Activated naive CD4-positive, alpha-beta T cell treated with anti-CD3 and anti-CD28 coated beads, Interleukin-2, amount 50 U/mL, for 72 hours (primary cell): ENCODE data around the gene PRKG1. TPM values are rescaled to one million over a fixed set of nuclear protein-coding genes. Genes with fewer than 3 reads are reported as not detected.

Experiments
- ATAC-seq, 2 donors: fragments of 150-1000 bp; cut with Tn5 transposase; 2 replicates each; pipeline ENCODE4 v1.10.0; 2021; ENCODE audit warnings: mild to moderate bottlenecking in 2 of 2, moderate library complexity in 2 of 2
- DNase-seq, 2 donors: peaks; one replicate each; pipeline ENCODE4 v3.0.0; 2021 to 2022; ENCODE audit warnings: low spot score in 2 of 2
- H3K27ac Mint-ChIP-seq, 2 donors: one replicate each; pipeline ENCODE4 v1.8.0; 2022; ENCODE audit warnings: mild to moderate bottlenecking in 2 of 2, mixed read lengths in 2 of 2
- H3K36me3 Mint-ChIP-seq, 2 donors: one replicate each; pipeline ENCODE4 v1.8.0; 2022; ENCODE audit warnings: mixed read lengths in 2 of 2
- H3K9me3 Mint-ChIP-seq, 2 donors: one replicate each; pipeline ENCODE4 v1.8.0; 2022; ENCODE audit warnings: mixed read lengths in 2 of 2
- total RNA-seq, 2 donors: library from RNA; stranded (reverse); gene quantifications; one replicate each; pipeline ENCODE4 v1.2.3, GENCODE V29; 2022

The PRKG1 gene
- total RNA-seq, 2 donors from 2014 or later: not detected

- Mint-ChIP-seq H3K36me3 (no peaks in the 10 kb centered on the region), H3K27ac (no peak overlapping the region), H3K9me3 (peaks cover 5 to 11% of the 10 kb centered on the region in 2 donors)
- DNase-seq (no peak), ATAC-seq (no peak)
These were observed 217.7 kb downstream of the PRKG1 start for GRCh38 chr10:51291961-51292360.

GRCh38 chr10:51297438-51297837, 223.2 kb downstream of the PRKG1 start:
- no peaks in the 10 kb centered on the region for H3K36me3 Mint-ChIP-seq
- peaks cover 12% of the 10 kb centered on the region in 2 donors for H3K9me3 Mint-ChIP-seq
- H3K27ac Mint-ChIP-seq: no peak overlapping the region
- DNase-seq (no peak), ATAC-seq (no peak)

GRCh38 chr10:51300617-51301304, 226.5 kb downstream of the PRKG1 start:
- Mint-ChIP-seq H3K36me3 (no peaks in the 10 kb centered on the region), H3K27ac (no peak overlapping the region), H3K9me3 (peaks cover 6 to 12% of the 10 kb centered on the region in 2 donors)
- DNase-seq: no peak
- ATAC-seq: no peak

GRCh38 chr10:51301644-51302043, 227.4 kb downstream of the PRKG1 start:
- ATAC-seq (no peak), DNase-seq (no peak)

GRCh38 chr10:51302316-51302715, 228.0 kb downstream of the PRKG1 start:
- Mint-ChIP-seq H3K9me3 (peaks cover 0 to 7% of the 10 kb centered on the region in 2 donors), H3K27ac (no peak overlapping the region), H3K36me3 (no peaks in the 10 kb centered on the region)
- DNase-seq (no peak), ATAC-seq (no peak)

More at GRCh38 chr10:51301644-51302043, 227.4 kb downstream of the PRKG1 start:
- Mint-ChIP-seq H3K36me3 (no peaks in the 10 kb centered on the region), H3K27ac (no peak overlapping the region), H3K9me3 (peaks cover 4 to 9% of the 10 kb centered on the region in 2 donors)

GRCh38 chr10:51308116-51308515, 233.8 kb downstream of the PRKG1 start:
- DNase-seq: no peak
- no peaks in the 10 kb centered on the region for H3K9me3 Mint-ChIP-seq
- ATAC-seq: no peak
- H3K36me3 Mint-ChIP-seq: no peaks in the 10 kb centered on the region
- H3K27ac Mint-ChIP-seq: no peak overlapping the region

GRCh38 chr10:51311228-51311627, 236.9 kb downstream of the PRKG1 start:
- Mint-ChIP-seq H3K36me3 (no peaks in the 10 kb centered on the region), H3K27ac (no peak overlapping the region), H3K9me3 (no peaks in the 10 kb centered on the region)
- no peak for ATAC-seq
- no peak for DNase-seq

GRCh38 chr10:51312817-51313216, 238.5 kb downstream of the PRKG1 start:
- ATAC-seq (no peak), DNase-seq (no peak)
- no peaks in the 10 kb centered on the region for H3K9me3 Mint-ChIP-seq
- H3K27ac Mint-ChIP-seq: no peak overlapping the region
- H3K36me3 Mint-ChIP-seq: no peaks in the 10 kb centered on the region

- Mint-ChIP-seq H3K9me3 (no peaks in the 10 kb centered on the region), H3K36me3 (no peaks in the 10 kb centered on the region), H3K27ac (no peak overlapping the region)
- DNase-seq (no peak), ATAC-seq (no peak)
These were observed 239.0 kb downstream of the PRKG1 start for GRCh38 chr10:51313251-51313650.

GRCh38 chr10:51313773-51314478, 239.6 kb downstream of the PRKG1 start:
- Mint-ChIP-seq H3K36me3 (no peaks in the 10 kb centered on the region), H3K9me3 (no peaks in the 10 kb centered on the region), H3K27ac (no peak overlapping the region)
- ATAC-seq (no peak), DNase-seq (no peak)

GRCh38 chr10:51314481-51314880, 240.2 kb downstream of the PRKG1 start:
- Mint-ChIP-seq H3K9me3 (no peaks in the 10 kb centered on the region), H3K36me3 (no peaks in the 10 kb centered on the region), H3K27ac (no peak overlapping the region)
- DNase-seq (no peak), ATAC-seq (no peak)

- Mint-ChIP-seq H3K36me3 (no peaks in the 10 kb centered on the region), H3K9me3 (no peaks in the 10 kb centered on the region), H3K27ac (no peak overlapping the region)
- ATAC-seq (no peak), DNase-seq (no peak)
These were observed 244.3 kb downstream of the PRKG1 start for GRCh38 chr10:51318399-51319172.

- no peak for DNase-seq
- no peak for ATAC-seq
- Mint-ChIP-seq H3K9me3 (peaks cover 0 to 1% of the 10 kb centered on the region in 2 donors), H3K36me3 (no peaks in the 10 kb centered on the region), H3K27ac (no peak overlapping the region)
These were observed 244.8 kb downstream of the PRKG1 start for GRCh38 chr10:51319173-51319435.

- Mint-ChIP-seq H3K9me3 (peaks cover 0 to 6% of the 10 kb centered on the region in 2 donors), H3K27ac (no peak overlapping the region)
- DNase-seq: no peak
These were observed 247.0 kb downstream of the PRKG1 start for GRCh38 chr10:51321300-51321699.

GRCh38 chr10:51321980-51322379, 247.7 kb downstream of the PRKG1 start:
- Mint-ChIP-seq H3K36me3 (no peaks in the 10 kb centered on the region), H3K9me3 (peaks cover 0 to 6% of the 10 kb centered on the region in 2 donors), H3K27ac (no peak overlapping the region)
- ATAC-seq: no peak
- no peak for DNase-seq

More at GRCh38 chr10:51321300-51321699, 247.0 kb downstream of the PRKG1 start:
- no peaks in the 10 kb centered on the region for H3K36me3 Mint-ChIP-seq
- no peak for ATAC-seq

GRCh38 chr10:51325649-51326048, 251.4 kb downstream of the PRKG1 start:
- Mint-ChIP-seq H3K36me3 (no peaks in the 10 kb centered on the region), H3K9me3 (peaks cover 0 to 6% of the 10 kb centered on the region in 2 donors), H3K27ac (no peak overlapping the region)
- DNase-seq: no peak
- ATAC-seq: no peak

GRCh38 chr10:51326174-51326573, 251.9 kb downstream of the PRKG1 start:
- Mint-ChIP-seq H3K27ac (no peak overlapping the region), H3K36me3 (no peaks in the 10 kb centered on the region), H3K9me3 (peaks cover 0 to 6% of the 10 kb centered on the region in 2 donors)
- ATAC-seq (no peak), DNase-seq (no peak)
